Upper lobe of right lung (tissue), 1 donor: ENCODE measurements around the gene ACP6. TPM values are rescaled to one million over a fixed set of nuclear protein-coding genes. Genes with fewer than 3 reads are reported as not detected.
"Not testable (repeated sequence)": the region's sequence is repeated elsewhere in the genome, so short reads cannot be mapped to it uniquely, and the experiment has no call there.

Source experiments
- ATAC-seq: fragments of 200-7000 bp; cut with Tn5 transposase; one replicate; pipeline ENCODE4 v1.9.1; 2020; ENCODE audit warnings: mild to moderate bottlenecking, moderate library complexity
- DNase-seq: peaks from one replicate; pipeline ENCODE4 v3.0.0-alpha.2; 2020
- H3K27ac ChIP-seq: fragments of 200-600 bp; one replicate; pipeline ENCODE4 v1.8.0; 2022
- H3K27me3 ChIP-seq: fragments of 200-600 bp; one replicate; pipeline ENCODE4 v1.8.0; 2022; ENCODE audit warnings: mild to moderate bottlenecking
- H3K36me3 ChIP-seq: fragments of 200-600 bp; one replicate; pipeline ENCODE4 v1.8.0; 2022
- H3K4me1 ChIP-seq: fragments of 200-600 bp; one replicate; pipeline ENCODE4 v1.8.0; 2022
- H3K4me3 ChIP-seq: fragments of 200-600 bp; one replicate; pipeline ENCODE4 v1.8.0; 2022; ENCODE audit warnings: mild to moderate bottlenecking
- H3K9me3 ChIP-seq: fragments of 200-600 bp; one replicate; pipeline ENCODE4 v1.8.0; 2022
- CTCF ChIP-seq: fragments of 200-600 bp; IDR thresholded peaks from one replicate; pipeline ENCODE4 v1.8.0; 2022; ENCODE audit warnings: antibody characterized with exemption
- intact Hi-C: fragments of 100-400 bp; cut with DNase I; formaldehyde crosslinking; loops from one replicate; pipeline ENCODE4 v1.11.0; 2022
- total RNA-seq: library from RNA; stranded (reverse); fragmentation: NEBNext Ultra II Directional; extraction: Animal tissue kit (Norgen Biotek cat#: 25700); gene quantifications from one replicate; pipeline ENCODE4 v1.2.1, GENCODE V29; 2021
- donor health status: DM: no; HTN: yes; CAD: no; lungs with severe emphysema.

Gene ACP6
- total RNA-seq, 1 donor from 2014 or later, result 15.8 TPM

- DNase-seq, result no peak
- Histone ChIP-seq H3K4me3 (no peak overlapping the region), H3K27ac (no peak overlapping the region), H3K27me3 (no peaks in the 10 kb centered on the region), H3K9me3 (no peaks in the 10 kb centered on the region), H3K36me3 (peaks cover 73% of the 10 kb centered on the region), H3K4me1 (no peaks in the 10 kb centered on the region)
- intact Hi-C loops, result no loop called here
- no peak for ATAC-seq
- no peak for TF ChIP-seq CTCF
These were observed 51.6 kb downstream of the ACP6 start for GRCh38 chr1:147618771-147619170.

DNA sequence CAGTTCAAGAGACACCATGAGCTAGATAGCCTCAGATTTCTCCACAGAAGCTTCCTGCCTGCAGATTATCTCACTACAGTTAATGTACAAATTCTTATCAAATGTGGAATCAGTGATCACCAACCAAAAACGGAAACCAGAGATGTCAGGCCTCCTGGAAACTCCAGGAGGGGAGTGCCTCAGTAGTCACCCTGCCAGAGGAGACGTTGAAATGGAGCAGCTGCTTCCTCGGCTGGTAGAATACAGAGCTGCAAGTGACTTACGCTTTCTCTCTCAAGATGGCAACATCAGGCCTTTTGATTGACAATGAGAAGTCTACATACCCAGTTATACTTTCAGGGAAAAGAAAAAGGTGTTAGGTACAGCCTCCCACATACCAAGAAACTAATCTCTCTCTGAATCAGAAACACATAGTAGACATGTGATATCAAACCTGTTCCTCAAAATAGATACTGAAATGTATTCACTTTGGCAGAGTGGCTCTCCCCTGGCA lies 52.2 kb downstream of the ACP6 start:
- H3K27ac ChIP-seq, result no peak overlapping the region
- ATAC-seq (no peak), DNase-seq (no peak)
- intact Hi-C loops, result no loop called here
- H3K9me3 ChIP-seq, result no peaks in the 10 kb centered on the region
- no peak overlapping the region for H3K4me3 ChIP-seq
- peaks cover 70% of the 10 kb centered on the region for H3K36me3 ChIP-seq
- H3K4me1 ChIP-seq, result no peaks in the 10 kb centered on the region
- H3K27me3 ChIP-seq, result no peaks in the 10 kb centered on the region
- no peak for TF ChIP-seq CTCF

- H3K27ac ChIP-seq, H3K4me3 ChIP-seq, ATAC-seq, intact Hi-C loops, H3K9me3 ChIP-seq, H3K4me1 ChIP-seq, DNase-seq, H3K27me3 ChIP-seq: not testable (repeated sequence)
- H3K36me3 ChIP-seq, result peaks cover 77% of the 10 kb centered on the region
These were observed 55.4 kb downstream of the ACP6 start for GRCh38 chr1:147614966-147615365.

DNA sequence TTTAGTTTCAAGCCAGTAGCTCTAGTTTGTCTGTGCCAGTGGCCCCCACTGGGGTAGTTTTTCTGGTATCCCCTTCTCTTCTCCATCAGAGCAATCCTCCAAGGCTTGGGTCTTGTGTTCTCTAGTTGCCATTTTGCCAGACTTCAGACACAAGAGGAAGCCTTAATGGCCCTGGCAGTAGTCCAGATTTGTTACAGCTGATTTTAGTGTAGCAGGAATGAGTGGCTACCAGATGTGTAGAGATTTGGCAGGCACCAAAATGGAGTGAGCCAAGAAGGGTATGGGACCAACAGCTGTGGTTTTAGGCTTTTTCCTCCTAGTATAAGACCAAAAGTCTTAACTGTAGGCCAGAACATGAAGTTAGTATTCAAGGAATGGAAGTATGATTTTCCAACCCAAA lies 56.8 kb downstream of the ACP6 start:
- intact Hi-C loops, result no loop called here
- no peak for TF ChIP-seq CTCF
- peaks cover 63% of the 10 kb centered on the region for H3K36me3 ChIP-seq

DNA sequence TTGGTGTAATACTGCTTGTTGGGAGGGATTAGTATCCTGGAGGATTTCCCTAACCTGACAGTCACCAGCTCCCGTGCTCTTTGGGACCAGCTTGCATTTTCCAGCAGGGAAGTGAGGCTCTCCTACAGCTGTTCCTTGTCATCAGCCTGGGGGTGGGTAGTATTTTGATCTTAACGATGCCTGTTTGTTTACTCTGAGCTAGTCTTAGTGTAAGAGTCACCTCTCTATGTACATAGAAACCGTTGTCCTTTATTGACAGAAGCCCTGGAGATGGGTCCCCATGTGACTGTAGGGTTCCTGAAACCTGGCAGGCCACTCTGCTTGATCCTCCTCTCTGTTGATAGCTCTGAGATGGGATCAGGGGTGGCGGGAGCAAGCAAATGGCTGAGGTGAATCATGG lies 58.0 kb downstream of the ACP6 start:
- TF ChIP-seq CTCF, result no peak

More for the DNA sequence above, 56.8 kb downstream of the ACP6 start:
- ATAC-seq, result no peak
- Histone ChIP-seq H3K4me3 (no peak overlapping the region), H3K27me3 (no peaks in the 10 kb centered on the region), H3K4me1 (peaks cover 4% of the 10 kb centered on the region), H3K9me3 (no peaks in the 10 kb centered on the region), H3K27ac (no peak overlapping the region)
- DNase-seq, result no peak

GRCh38 chr1:147611586-147611985 lies 58.7 kb downstream of the ACP6 start:
- TF ChIP-seq CTCF, result no peak
- Histone ChIP-seq H3K27me3 (no peaks in the 10 kb centered on the region), H3K4me1 (peaks cover 4% of the 10 kb centered on the region), H3K27ac (no peak overlapping the region), H3K36me3 (peaks cover 59% of the 10 kb centered on the region), H3K9me3 (no peaks in the 10 kb centered on the region), H3K4me3 (no peak overlapping the region)
- DNase-seq (no peak), ATAC-seq (no peak)
- intact Hi-C loops, result no loop called here

More for the DNA sequence above, 58.0 kb downstream of the ACP6 start:
- peaks cover 57% of the 10 kb centered on the region for H3K36me3 ChIP-seq
- ATAC-seq (no peak), DNase-seq (no peak)
- H3K4me3 ChIP-seq, result no peak overlapping the region
- H3K27me3 ChIP-seq, result no peaks in the 10 kb centered on the region
- peaks cover 4% of the 10 kb centered on the region for H3K4me1 ChIP-seq
- H3K9me3 ChIP-seq, result no peaks in the 10 kb centered on the region
- intact Hi-C loops, result no loop called here
- no peak overlapping the region for H3K27ac ChIP-seq
